HEK293 (cell line): ENCODE data around the gene RBM15B.

Experiments
- CTCF ChIA-PET: fragments of 350-600 bp; formaldehyde crosslinking; extraction: SDS; loops from one replicate; lab custom pipeline; 2021; ENCODE audit warnings: antibody characterized with exemption; lab: Yijun Ruan, JAX
- POLR2A ChIA-PET: fragments of 300-600 bp; formaldehyde crosslinking; extraction: SDS; loops from one replicate; lab custom pipeline; 2020; ENCODE audit warnings: antibody characterized with exemption, inconsistent platforms; lab: Yijun Ruan, JAX
- H3K27ac ChIP-seq: fragments of 200-500 bp; sonication (Bioruptor generic); 2 replicates; pipeline ENCODE4 v1.5.1; 2014; ENCODE audit warnings: low read depth, low read length, control low read depth, inconsistent platforms; ENCODE audit errors: extremely low read depth
- H3K36me3 ChIP-seq, 2 experiments: fragments of 200-500 bp in 1 of 2; sonication (Bioruptor generic) in 1 of 2; 1 replicate in 1 of 2; 2 replicates in 1 of 2; pipeline ENCODE4 v1.5.1; 2014 to 2017; ENCODE audit warnings: inconsistent platforms in 2 of 2, low read length in 2 of 2; ENCODE audit not compliant: control insufficient read depth in 2 of 2, insufficient read depth in 1 of 2
- H3K4me1 ChIP-seq: fragments of 200-500 bp; sonication (Bioruptor generic); 2 replicates; pipeline ENCODE4 v1.5.1; 2014; ENCODE audit warnings: mild to moderate bottlenecking, low read length, inconsistent platforms; ENCODE audit not compliant: control insufficient read depth, insufficient read depth
- H3K4me3 ChIP-seq: 2 replicates; pipeline ENCODE4 v1.5.1; 2011; ENCODE audit warnings: low read depth, mild to moderate bottlenecking, control low read depth, low read length, moderate library complexity
- H3K9me3 ChIP-seq: fragments of 200-500 bp; sonication (Bioruptor generic); 2 replicates; pipeline ENCODE4 v1.5.1; 2014; ENCODE audit warnings: low read depth, low read length, inconsistent platforms; ENCODE audit not compliant: control insufficient read depth, insufficient read depth
- GLI2 ChIP-seq: fragments of 450-650 bp; formaldehyde crosslinking; IDR thresholded peaks from 2 replicates; pipeline ENCODE4; 2017; ENCODE audit warnings: missing biosample characterization, missing genetic modification characterization, low read depth, borderline replicate concordance
- OVOL3 ChIP-seq: fragments of 450-650 bp; formaldehyde crosslinking; IDR thresholded peaks from 2 replicates; pipeline ENCODE4 v1.5.1; 2016; ENCODE audit warnings: missing biosample characterization, missing genetic modification characterization
- PRDM4 ChIP-seq: fragments of 450-650 bp; formaldehyde crosslinking; IDR thresholded peaks from 2 replicates; pipeline ENCODE4 v1.5.1; 2017; ENCODE audit warnings: missing biosample characterization, missing genetic modification characterization
- REST ChIP-seq: fragments of 450-650 bp; formaldehyde crosslinking; IDR thresholded peaks from 2 replicates; pipeline ENCODE4 v1.5.1; 2016; ENCODE audit warnings: missing biosample characterization, missing genetic modification characterization
- SETDB1 ChIP-seq: IDR thresholded peaks from one replicate; pipeline ENCODE4 v1.6.1; 2017; ENCODE audit warnings: mild to moderate bottlenecking, low read length, moderate library complexity, mixed read lengths; ENCODE audit not compliant: insufficient read length
- SP7 ChIP-seq: fragments of 450-650 bp; formaldehyde crosslinking; IDR thresholded peaks from 2 replicates; pipeline ENCODE4 v1.5.1; 2016; ENCODE audit warnings: missing biosample characterization, missing genetic modification characterization
- ZNF248 ChIP-seq: fragments of 450-650 bp; formaldehyde crosslinking; IDR thresholded peaks from 2 replicates; pipeline ENCODE4 v1.5.1; 2017; ENCODE audit warnings: missing biosample characterization, missing genetic modification characterization
- ZNF585B ChIP-seq: fragments of 450-650 bp; formaldehyde crosslinking; IDR thresholded peaks from 2 replicates; pipeline ENCODE4 v1.5.1; 2016; ENCODE audit warnings: missing biosample characterization, missing genetic modification characterization
- ZNF785 ChIP-seq: fragments of 450-650 bp; formaldehyde crosslinking; IDR thresholded peaks from 2 replicates; pipeline ENCODE4 v1.5.1; 2016; ENCODE audit warnings: missing biosample characterization, missing genetic modification characterization
- TF ChIP-seq, protein P1 (sequence below): fragments of 450-650 bp; formaldehyde crosslinking; IDR thresholded peaks from 2 replicates; pipeline ENCODE4; 2016; ENCODE audit warnings: missing biosample characterization, missing genetic modification characterization
- TF ChIP-seq, protein P2 (sequence below): fragments of 450-650 bp; formaldehyde crosslinking; IDR thresholded peaks from 2 replicates; pipeline ENCODE4 v1.5.1; 2016; ENCODE audit warnings: missing biosample characterization, missing genetic modification characterization

RBM15B gene

GRCh38 chr3:51392355-51393133, 1.5 kb downstream of the RBM15B start:
- Histone ChIP-seq H3K36me3 (peaks cover 0 to 87% of the 10 kb centered on the region in 2 experiments; a peak in 2 of 3 replicates), H3K4me1 (no peaks in the 10 kb centered on the region; the same call in 1 of the 2 replicates), H3K9me3 (no peaks in the 10 kb centered on the region), H3K4me3 (peak overlapping the region; percentile 82), H3K27ac (peak overlapping the region; percentile 87; the same call in 1 of the 2 replicates)
- ChIA-PET POLR2A (interaction anchor here (1.4 kb wide), 1 partner anchor 1055 kb away, joined by 3 read pairs; no protein-coding TSS in a partner anchor), CTCF (interaction anchor here (0.8 kb wide), 1 partner anchor 290 kb away, joined by 3 read pairs; no protein-coding TSS in a partner anchor)
- TF ChIP-seq, protein P1, sequence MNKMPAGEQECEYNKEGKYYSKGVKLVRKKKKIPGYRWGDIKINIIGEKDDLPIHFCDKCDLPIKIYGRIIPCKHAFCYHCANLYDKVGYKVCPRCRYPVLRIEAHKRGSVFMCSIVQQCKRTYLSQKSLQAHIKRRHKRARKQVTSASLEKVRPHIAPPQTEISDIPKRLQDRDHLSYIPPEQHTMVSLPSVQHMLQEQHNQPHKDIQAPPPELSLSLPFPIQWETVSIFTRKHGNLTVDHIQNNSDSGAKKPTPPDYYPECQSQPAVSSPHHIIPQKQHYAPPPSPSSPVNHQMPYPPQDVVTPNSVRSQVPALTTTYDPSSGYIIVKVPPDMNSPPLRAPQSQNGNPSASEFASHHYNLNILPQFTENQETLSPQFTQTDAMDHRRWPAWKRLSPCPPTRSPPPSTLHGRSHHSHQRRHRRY = no peak
- TF ChIP-seq, protein P2, sequence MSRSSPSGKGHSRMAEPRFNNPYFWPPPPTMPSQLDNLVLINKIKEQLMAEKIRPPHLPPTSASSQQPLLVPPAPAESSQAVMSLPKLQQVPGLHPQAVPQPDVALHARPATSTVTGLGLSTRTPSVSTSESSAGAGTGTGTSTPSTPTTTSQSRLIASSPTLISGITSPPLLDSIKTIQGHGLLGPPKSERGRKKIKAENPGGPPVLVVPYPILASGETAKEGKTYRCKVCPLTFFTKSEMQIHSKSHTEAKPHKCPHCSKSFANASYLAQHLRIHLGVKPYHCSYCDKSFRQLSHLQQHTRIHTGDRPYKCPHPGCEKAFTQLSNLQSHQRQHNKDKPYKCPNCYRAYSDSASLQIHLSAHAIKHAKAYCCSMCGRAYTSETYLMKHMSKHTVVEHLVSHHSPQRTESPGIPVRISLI (tag by site-specific recombination) = no peak
- peak; percentile 79 for TF ChIP-seq SETDB1

GRCh38 chr3:51393134-51393495, 2.0 kb downstream of the RBM15B start:
- Histone ChIP-seq H3K36me3 (peaks cover 0 to 82% of the 10 kb centered on the region in 2 experiments; a peak in 2 of 3 replicates), H3K27ac (no peak overlapping the region), H3K9me3 (no peaks in the 10 kb centered on the region), H3K4me3 (no peak overlapping the region; the same call in 1 of the 2 replicates), H3K4me1 (no peaks in the 10 kb centered on the region; the same call in 1 of the 2 replicates)
- TF ChIP-seq PRDM4 (tag by site-specific recombination) (no peak), ZNF585B (tag by site-specific recombination) (no peak), REST (no peak), ZNF248 (tag by site-specific recombination) (no peak), OVOL3 (tag by site-specific recombination) (no peak), ZNF785 (tag by site-specific recombination) (no peak), GLI2 (tag by site-specific recombination) (no peak), SP7 (no peak)
- ChIA-PET POLR2A (interaction anchor here (1.4 kb wide), 1 partner anchor 1056 kb away, joined by 3 read pairs; no protein-coding TSS in a partner anchor), CTCF (interaction anchor here (0.8 kb wide), 1 partner anchor 289 kb away, joined by 3 read pairs; no protein-coding TSS in a partner anchor)
